ENCODE data around the gene HLA-DOB. TPM values are rescaled to one million over a fixed set of nuclear protein-coding genes. Genes with fewer than 3 reads are reported as not detected.

HLA-DOB gene
- 0.72 and 1.9 TPM in 2 replicates for total RNA-seq

DNA sequence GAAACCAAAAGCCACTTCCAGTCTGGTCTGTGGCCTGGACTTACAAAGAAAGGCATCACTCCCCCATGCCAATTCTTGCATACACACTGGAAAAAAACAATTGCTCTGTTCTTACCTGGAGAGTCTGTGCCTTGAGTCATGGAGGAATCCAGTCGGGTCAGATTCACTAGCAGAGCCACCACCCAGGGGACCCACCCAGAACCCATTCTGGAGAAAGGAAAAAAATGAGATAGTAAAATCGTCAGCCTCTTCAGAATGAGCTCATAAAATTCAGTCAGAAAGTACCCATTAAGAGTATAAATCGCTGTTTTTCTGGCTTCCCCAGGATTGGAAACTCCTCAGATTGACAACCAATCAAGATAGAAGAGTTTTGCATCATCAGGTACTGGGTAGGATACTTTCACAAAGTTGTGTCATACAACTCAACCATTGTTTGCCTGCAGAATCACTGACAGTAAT lies at the start of gene HLA-DOB:
Gene HLA-DOB (minus strand): TSS at position 257 of the 459 bp plus-strand sequence. CDS start 51 bp downstream, at position 206.

DNA sequence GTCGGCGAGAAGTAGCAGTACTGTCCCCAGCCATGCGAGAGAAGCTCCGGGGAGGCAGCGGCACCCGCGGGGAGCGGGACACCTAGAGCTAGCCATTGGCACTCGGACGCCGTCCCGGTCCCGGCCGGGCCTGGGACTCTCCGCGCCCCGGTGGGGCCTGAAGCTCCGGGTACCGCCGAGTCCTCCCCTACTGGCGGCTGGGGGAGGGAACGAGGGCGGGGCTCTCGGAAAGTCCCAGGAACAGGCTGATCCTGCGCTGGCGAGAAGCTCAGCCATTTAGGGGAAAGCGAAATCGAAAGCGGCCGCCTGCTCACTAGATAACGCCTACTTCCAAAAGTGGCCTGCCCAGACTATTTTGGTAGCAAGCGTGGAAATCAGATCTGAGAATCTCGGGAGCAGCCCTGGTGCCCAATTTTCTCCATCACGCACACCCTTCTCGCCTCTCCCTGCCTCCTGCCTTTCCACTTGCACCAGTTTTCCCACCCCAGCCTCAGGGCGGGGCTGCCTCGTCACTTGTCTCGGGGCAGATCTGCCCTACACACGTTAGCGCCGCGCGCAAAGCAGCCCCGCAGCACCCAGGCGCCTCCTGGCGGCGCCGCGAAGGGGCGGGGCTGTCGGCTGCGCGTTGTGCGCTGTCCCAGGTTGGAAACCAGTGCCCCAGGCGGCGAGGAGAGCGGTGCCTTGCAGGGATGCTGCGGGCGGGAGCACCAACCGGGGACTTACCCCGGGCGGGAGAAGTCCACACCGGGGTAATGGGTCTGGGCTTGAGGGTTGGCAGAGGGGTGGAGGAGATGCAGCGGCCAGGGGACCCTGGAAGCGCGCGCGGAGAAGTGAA lies 37.0 kb upstream of the HLA-DOB start, which contains the start of the genes PSMB9 and TAP1:
Gene PSMB9 (plus strand): TSS at position 652 of the 835 bp plus-strand sequence. CDS start 38 bp downstream, at position 690.
Gene TAP1 (minus strand): TSS at position 164 of the 835 bp plus-strand sequence. CDS start 68 bp downstream, at position 96.

DNA sequence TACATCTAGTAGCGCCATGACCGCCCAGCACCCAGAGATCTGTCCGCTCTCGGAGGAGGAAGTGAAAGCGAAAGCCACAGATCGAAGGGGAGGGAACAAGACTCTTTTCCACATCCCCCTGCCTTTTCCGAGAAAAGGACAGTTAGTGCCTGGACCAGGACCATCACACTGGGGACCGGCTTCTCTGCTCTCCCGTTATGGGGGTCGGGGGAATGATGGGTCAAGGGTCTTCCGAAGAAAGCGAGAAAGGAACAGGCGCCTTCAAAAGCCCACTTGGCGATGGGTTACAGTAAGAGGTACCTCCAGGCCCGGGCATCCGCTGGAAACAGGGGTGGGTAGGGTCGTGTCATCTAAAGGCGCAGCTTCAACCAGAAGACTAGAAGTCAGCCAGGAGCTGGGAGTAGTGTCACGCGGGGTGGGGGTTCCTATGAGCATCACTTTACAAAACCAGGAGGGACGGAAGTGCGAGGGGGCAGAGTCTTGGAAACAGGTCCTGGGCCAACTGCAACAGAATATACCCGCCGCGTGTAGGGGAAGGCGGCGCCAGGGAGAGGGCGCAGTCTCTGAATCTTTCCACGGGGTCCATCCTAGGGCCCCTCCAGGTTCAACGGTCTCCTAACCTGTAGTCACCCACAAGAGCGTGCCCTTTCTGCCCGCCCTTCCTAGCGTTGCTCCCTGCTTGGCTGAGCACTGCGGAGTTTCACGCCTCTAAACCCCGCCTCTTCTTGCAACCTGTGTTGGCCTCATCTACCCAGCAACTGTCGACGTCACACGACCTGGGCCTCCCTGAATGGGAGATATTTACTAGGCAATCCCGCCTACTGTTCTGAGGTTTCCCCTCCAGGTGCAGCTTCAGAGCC lies 27.4 kb upstream of the HLA-DOB start, which contains the start of gene PSMB8:
Gene PSMB8 (minus strand): TSS at position 69 of the 860 bp plus-strand sequence. CDS start 51 bp downstream, at position 18.

GRCh38 chr6:32838114-32838958 lies 21.5 kb upstream of the HLA-DOB start, which contains the start of gene TAP2:
TSS of gene TAP2 (minus strand) at chr6:32838739. CDS start at chr6:32838233, 506 bp downstream.

DNA sequence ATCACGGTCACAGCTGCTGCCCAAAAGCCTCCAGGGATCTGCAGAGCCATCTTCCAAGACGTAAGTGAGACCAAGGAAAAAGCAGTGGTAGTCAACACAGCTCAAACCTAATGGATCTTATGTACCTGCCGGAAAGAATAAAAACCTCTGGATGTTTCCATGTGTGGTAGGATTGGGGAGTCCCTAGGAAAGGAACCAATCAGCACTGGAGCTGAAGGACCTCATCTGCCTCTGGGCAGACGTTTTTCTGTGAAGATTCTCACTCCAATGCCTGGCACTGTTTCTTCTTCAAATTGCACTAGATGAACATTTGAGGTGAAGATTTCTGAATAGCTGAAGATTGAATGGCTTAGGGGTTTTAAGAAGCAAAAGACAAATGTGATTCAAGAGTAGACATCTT lies 53.4 kb downstream of the HLA-DOB start, which contains the start of gene HLA-DQB2:
Gene HLA-DQB2 (minus strand): TSS at position 112 of the 400 bp plus-strand sequence. CDS start 62 bp downstream, at position 50.

Other genes with a start within 250 kb of the HLA-DOB start
- gene HLA-DRB1, start 227.2 kb downstream of the HLA-DOB start, total RNA-seq: 3.4 TPM in 1 of 2 replicates, not detected in the other
- gene HLA-DQA1, start 179.6 kb downstream of the HLA-DOB start, total RNA-seq: 0.24 TPM in 1 of 2 replicates, not detected in the other
- gene HLA-DQB1, start 150.3 kb downstream of the HLA-DOB start, total RNA-seq: 7.7 TPM in 1 of 2 replicates, not detected in the other
- not detected in 2 replicates for gene HLA-DQA2, start 75.6 kb downstream of the HLA-DOB start, total RNA-seq
- not detected in 2 replicates for gene HLA-DQB2, start 53.5 kb downstream of the HLA-DOB start, total RNA-seq
- 19.4 and 32.8 TPM in 2 replicates for gene TAP2, start 21.7 kb upstream of the HLA-DOB start, total RNA-seq
- gene PSMB8, start 27.0 kb upstream of the HLA-DOB start, total RNA-seq: 16.0 and 48.4 TPM in 2 replicates
- 43.5 and 87.0 TPM in 2 replicates for gene TAP1, start 36.7 kb upstream of the HLA-DOB start, total RNA-seq
- gene PSMB9, start 37.2 kb upstream of the HLA-DOB start, total RNA-seq: 3.4 and 16.1 TPM in 2 replicates
- gene HLA-DMB, start 124.0 kb upstream of the HLA-DOB start, total RNA-seq: 0.64 and 0.96 TPM in 2 replicates
- gene HLA-DMA, start 136.1 kb upstream of the HLA-DOB start, total RNA-seq: 1.2 and 1.5 TPM in 2 replicates
- gene BRD2, start 151.6 kb upstream of the HLA-DOB start, total RNA-seq: 48.9 and 66.1 TPM in 2 replicates
- gene HLA-DOA, start 192.6 kb upstream of the HLA-DOB start, total RNA-seq: 0.24 TPM in 1 of 2 replicates, not detected in the other